GM12878 (cell line): ENCODE measurements around the gene UAP1. TPM values are rescaled to one million over a fixed set of nuclear protein-coding genes. Genes with fewer than 3 reads are reported as not detected.
A peak's percentile ranks its signal among the peaks of the same experiment; 100 is the strongest.

Experiments
- ATAC-seq: fragments of 200-7000 bp; cut with Tn5 transposase; 3 replicates; pipeline ENCODE4 v1.9.1; 2020; ENCODE audit warnings: mild to moderate bottlenecking, moderate library complexity
- BruUV-seq: library from RNA; stranded (reverse); fragments of 400-500 nt; replicated peaks from 2 replicates; lab custom pipeline; 2021; lab: Mats Ljungman, UMichigan
- CTCF ChIA-PET: fragments of 300-600 bp; sonication (Branson Sonifier 250); formaldehyde crosslinking; extraction: SDS; loops from one replicate; lab custom pipeline; 2021; ENCODE audit warnings: inconsistent platforms; lab: Yijun Ruan, JAX
- POLR2A ChIA-PET: fragments of 350-600 bp; formaldehyde crosslinking; extraction: SDS; loops from one replicate; lab custom pipeline; 2021; ENCODE audit warnings: inconsistent platforms; lab: Charles Lee
- RAD21 ChIA-PET: fragments of 300-600 bp; sonication (Branson Sonifier 250); formaldehyde crosslinking; loops from one replicate; lab custom pipeline; 2023; ENCODE audit warnings: antibody characterized with exemption; ENCODE audit not compliant: unreplicated experiment; lab: Charles Lee
- SMC1A ChIA-PET: fragments of 300-600 bp; sonication (Branson Sonifier 250); formaldehyde crosslinking; loops from one replicate; lab custom pipeline; 2023; ENCODE audit not compliant: unreplicated experiment, uncharacterized antibody; lab: Charles Lee
- DNase-seq: peaks from one replicate; pipeline ENCODE4 v3.0.0-alpha.2; 2011; ENCODE audit warnings: low read depth, low spot score
- FAIRE-seq: peaks from 3 replicates; lab custom pipeline; 2011; peaks lifted over from hg19 to GRCh38; lab: Jason Lieb, UNC
- H2AFZ ChIP-seq: 2 replicates; pipeline ENCODE4 v1.6.0; 2011; ENCODE audit warnings: low read depth, low read length, control low read depth; ENCODE audit not compliant: control insufficient read depth
- H3K27ac ChIP-seq: 2 replicates; pipeline ENCODE4 v1.5.1; 2011; ENCODE audit warnings: control low read depth; ENCODE audit not compliant: control insufficient read depth, insufficient read depth
- H3K27me3 ChIP-seq, 2 experiments: replicated peaks in 1 of 2; 2 replicates each; pipeline versions ENCODE4 v1.6.0 to v1.6.1; 2011; ENCODE audit warnings: low read length in 1 of 2; ENCODE audit not compliant: control insufficient read depth in 2 of 2, insufficient read depth in 2 of 2
- H3K36me3 ChIP-seq, 2 experiments: 2 replicates each; pipeline ENCODE4 v1.5.1; 2011; ENCODE audit warnings: low read length in 1 of 2; ENCODE audit not compliant: control insufficient read depth in 2 of 2, insufficient read depth in 2 of 2
- H3K4me1 ChIP-seq: 2 replicates; pipeline ENCODE4 v1.6.1; 2011; ENCODE audit warnings: mild to moderate bottlenecking, low read length, moderate library complexity, mixed read lengths; ENCODE audit not compliant: control insufficient read depth, insufficient read depth
- H3K4me2 ChIP-seq: 2 replicates; pipeline ENCODE4 v1.6.0; 2011; ENCODE audit warnings: control low read depth; ENCODE audit not compliant: control insufficient read depth, insufficient read depth
- H3K4me3 ChIP-seq: fragments of 200-600 bp; sonication (generic); 2 replicates; pipeline ENCODE4 v1.5.1; 2016
- H3K79me2 ChIP-seq: 2 replicates; pipeline ENCODE4 v1.6.0; 2011; ENCODE audit warnings: low read length; ENCODE audit not compliant: control insufficient read depth, insufficient read depth
- H3K9ac ChIP-seq: 2 replicates; pipeline ENCODE4 v1.8.0; 2011; ENCODE audit warnings: low read length, control low read depth, mixed read lengths; ENCODE audit not compliant: control insufficient read depth, insufficient read depth
- H3K9me3 ChIP-seq: replicated peaks from 3 replicates; pipeline ENCODE4 v1.5.1; 2011; ENCODE audit warnings: mild to moderate bottlenecking, low read length; ENCODE audit not compliant: control insufficient read depth, insufficient read depth
- H4K20me1 ChIP-seq: 2 replicates; pipeline ENCODE4 v1.6.0; 2011; ENCODE audit not compliant: control insufficient read depth, insufficient read depth
- BHLHE40 ChIP-seq, 2 experiments: fragments of 450-650 bp in 1 of 2; IDR thresholded peaks; 2 replicates each; pipeline ENCODE4 v1.6.1; 2011 to 2017; ENCODE audit warnings: low read depth in 2 of 2, borderline replicate concordance in 1 of 2, improper control_type of control experiment in 1 of 2, low read length in 1 of 2, mild to moderate bottlenecking in 1 of 2
- EED ChIP-seq: sonication (generic); IDR thresholded peaks from 2 replicates; pipeline ENCODE4 v1.6.1; 2016; ENCODE audit warnings: antibody characterized with exemption, low read depth
- EGR1 ChIP-seq, 2 experiments: IDR thresholded peaks; 1 replicate in 1 of 2; 2 replicates in 1 of 2; pipeline ENCODE4 v1.6.1; 2011 to 2012; ENCODE audit warnings: low read depth in 2 of 2, low read length in 2 of 2, borderline replicate concordance in 1 of 2, mild to moderate bottlenecking in 1 of 2, moderate library complexity in 1 of 2
- ETV6 ChIP-seq, 2 experiments: fragments of 450-650 bp in 1 of 2; IDR thresholded peaks in 1 of 2; conservative IDR thresholded peaks in 1 of 2; 2 replicates each; pipeline ENCODE4 v1.6.1; 2014; ENCODE audit warnings: antibody characterized with exemption in 1 of 2, borderline replicate concordance in 1 of 2, low read depth in 1 of 2, mild to moderate bottlenecking in 1 of 2, moderate library complexity in 1 of 2
- POLR2A ChIP-seq: IDR thresholded peaks from 2 replicates; pipeline ENCODE4 v1.6.1; 2011; ENCODE audit warnings: low read depth, mild to moderate bottlenecking, low read length
- RCOR1 ChIP-seq: conservative IDR thresholded peaks from 2 replicates; pipeline ENCODE4 v1.6.1; 2012; ENCODE audit warnings: low read depth, low read length, improper control_type of control experiment
- RFX5 ChIP-seq: IDR thresholded peaks from 2 replicates; pipeline ENCODE4 v1.6.1; 2011; ENCODE audit warnings: low read depth, low read length, improper control_type of control experiment
- SRF ChIP-seq, 2 experiments: IDR thresholded peaks; 2 replicates each; pipeline ENCODE4 v1.6.1; 2011; ENCODE audit warnings: low read depth in 2 of 2, low read length in 2 of 2, mild to moderate bottlenecking in 1 of 2, moderate library complexity in 1 of 2
- YY1 ChIP-seq: IDR thresholded peaks from 2 replicates; pipeline ENCODE4 v1.6.1; 2011; ENCODE audit warnings: low read depth, mild to moderate bottlenecking, low read length
- ZNF24 ChIP-seq: fragments of 450-650 bp; IDR thresholded peaks from 2 replicates; pipeline ENCODE4 v1.6.1; 2017; ENCODE audit warnings: antibody characterized with exemption, mild to moderate bottlenecking
- WGBS: methylation state at CpG from one replicate; pipeline ENCODE4 v1.1.6; 2016; ENCODE audit warnings: low lambda C conversion rate; ENCODE audit not compliant: insufficient replicate concordance, insufficient coverage; ENCODE audit errors: missing lambda C conversion rate; 5-methylcytosine and 5-hydroxymethylcytosine counted together
- in situ Hi-C: fragments of 300-500 bp; cut with MboI; formaldehyde crosslinking; loops from 9 replicates; pipeline ENCODE4 v1.14.3; 2018; ENCODE audit warnings: mixed read lengths
- intact Hi-C: fragments of 100-400 bp; cut with micrococcal nuclease; formaldehyde crosslinking; loops from one replicate; pipeline ENCODE4 v1.14.2; 2022; ENCODE audit not compliant: unreplicated experiment
- polyA plus RNA-seq, 11 experiments: library from polyadenylated mRNA; depleted of rRNA in 4 of 11; unstranded in 6 of 11; stranded (reverse) in 5 of 11; fragments of >200 nt; fragmentation: Nextera tagmentation in 4 of 11; fragmentation: Illumina TruSeq in 1 of 11; extraction: Ambion mirVana in 4 of 11; extraction: Trizol in 1 of 11; gene quantifications; 1 replicate in 1 of 11; 2 replicates in 10 of 11; pipeline versions ENCODE4 v1.2.1 to v1.2.3, GENCODE V29; 2011 to 2016; ENCODE audit warnings: inconsistent platforms in 2 of 11, missing spikeins in 2 of 11, low read depth in 1 of 11
- total RNA-seq, 4 experiments: library from RNA; depleted of rRNA in 3 of 4; stranded (reverse); fragments of >200 nt in 3 of 4; fragmentation: Illumina TruSeq in 1 of 4; extraction: Trizol in 1 of 4; gene quantifications; 2 replicates each; pipeline versions ENCODE4 v1.2.1 to v1.2.3, GENCODE V29; 2013 to 2021
- TF ChIP-seq, protein P1 (sequence below): fragments of 450-650 bp; formaldehyde crosslinking; IDR thresholded peaks from 2 replicates; pipeline ENCODE4 v1.4.0; 2022; ENCODE audit warnings: mild to moderate bottlenecking, moderate library complexity
- TF ChIP-seq, protein P2 (sequence below): fragments of 150-350 bp; IDR thresholded peaks from 2 replicates; pipeline ENCODE4 v1.6.1; 2016; ENCODE audit warnings: low read depth, low read length

The UAP1 gene
- total and polyA plus RNA-seq, 10 of the 15 experiments (the other 5 are each of a cell fraction or from before 2014, with no cell fraction given) = 19.2 to 43.0 (median 30.7) TPM

DNA sequence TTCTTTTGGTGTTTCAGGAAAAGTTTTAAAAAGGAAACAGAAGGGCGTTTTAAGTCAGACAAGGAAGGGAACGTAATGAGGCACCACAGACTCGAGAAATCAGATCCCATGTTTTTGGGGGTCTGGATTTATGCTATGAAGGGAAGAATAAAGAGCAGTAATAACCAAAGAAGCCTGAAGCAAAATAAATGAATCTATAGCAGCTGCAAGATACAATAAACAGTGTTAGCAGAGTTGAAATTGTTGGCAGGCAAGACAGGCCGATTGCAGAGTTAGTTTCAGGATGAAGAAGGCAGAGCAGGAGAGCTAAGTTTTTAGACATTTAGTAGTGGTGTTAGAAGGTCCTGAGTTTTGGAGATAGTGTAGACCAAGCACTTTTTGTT is 71.2 kb downstream of the UAP1 start (continued):
- peak; percentile 50 to 98 for TF ChIP-seq SRF (IDR thresholded peaks at IDR 0.05; ENCODE audit: low read depth in 2 of 2, low read length in 2 of 2)

DNA sequence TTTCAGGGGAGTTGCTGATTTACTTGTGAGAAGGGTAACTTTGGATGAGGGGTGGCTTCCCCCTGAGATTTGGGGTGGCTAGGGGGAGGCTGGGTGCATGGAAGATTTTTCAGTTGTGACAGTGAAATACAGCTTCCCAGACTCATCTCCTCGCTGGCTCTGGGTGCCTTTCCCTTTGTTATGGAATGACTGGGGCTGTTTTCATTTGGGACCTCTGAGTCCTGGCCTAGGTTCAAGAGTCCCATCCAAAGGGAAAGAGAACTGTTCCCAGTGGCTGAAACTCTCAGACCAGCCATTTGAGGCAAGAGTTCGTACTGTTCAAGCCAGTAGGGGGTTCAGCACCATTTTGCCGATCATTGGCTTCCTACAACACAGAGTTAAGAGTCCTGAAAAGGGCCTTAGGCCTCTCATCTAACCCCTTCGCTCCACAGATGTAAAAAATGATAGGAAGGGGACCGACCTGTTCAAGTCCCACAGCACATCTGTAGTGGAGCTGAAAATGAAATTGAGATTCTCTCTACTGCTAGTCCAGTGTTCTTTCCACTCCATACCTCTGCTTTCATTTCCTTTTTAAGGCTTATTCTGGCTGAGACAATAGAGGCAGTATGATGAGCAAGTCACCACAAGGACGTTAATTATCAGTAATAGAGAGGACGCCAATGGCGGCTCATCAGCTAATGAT is 71.7 kb downstream of the UAP1 start:
- in situ Hi-C loops (no loop called here), intact Hi-C loops (loop anchor here (5.0 kb wide), 1 partner anchor 689 kb away; the partner anchor contains the start of gene NUF2)
- H3K27me3 ChIP-seq = no peaks in the 10 kb centered on the region
- ATAC-seq = peak; percentile 82
- ChIA-PET RAD21 (interaction anchor here (0.7 to 5.3 kb wide), 16 partner anchors 8 to 167 kb away, joined by 3 to 39 read pairs (median 5); no protein-coding TSS in a partner anchor), CTCF (interaction anchor here (0.5 to 9.3 kb wide), 12 partner anchors 10 to 1507 kb away, joined by 3 to 79 read pairs (median 4); no protein-coding TSS in a partner anchor), POLR2A (interaction anchor here (0.9 to 3.3 kb wide), 10 partner anchors 8 to 104 kb away, joined by 3 to 16 read pairs (median 4); no protein-coding TSS in a partner anchor), SMC1A (interaction anchor here (0.6 to 9.1 kb wide), 16 partner anchors 9 to 126 kb away, joined by 3 to 80 read pairs (median 6); no protein-coding TSS in a partner anchor)
- peaks cover 2% of the 10 kb centered on the region; the same call in 1 of the 2 replicates for H3K79me2 ChIP-seq
- peak overlapping the region; percentile 78 for H2AFZ ChIP-seq
- peaks cover 32% of the 10 kb centered on the region for H3K4me1 ChIP-seq
- 29% methylated on average over 8 of the region's 8 CpGs for WGBS
- no peaks in the 10 kb centered on the region for H4K20me1 ChIP-seq
- BruUV-seq = TSS peak; percentile 87
- peak; percentile 64 for DNase-seq
- FAIRE-seq = peak; percentile 57
- peak overlapping the region; percentile 23; the same call in 1 of the 2 replicates for H3K4me3 ChIP-seq
- peak overlapping the region; percentile 58; the same call in 1 of the 2 replicates for H3K9ac ChIP-seq
- H3K4me2 ChIP-seq = peak overlapping the region; percentile 70
- H3K27ac ChIP-seq = peak overlapping the region; percentile 82
- H3K36me3 ChIP-seq = no peaks in the 10 kb centered on the region
- no peaks in the 10 kb centered on the region for H3K9me3 ChIP-seq
- TF ChIP-seq ETV6 (conservative IDR thresholded peaks at IDR 0.05 in 1 of 2, IDR thresholded peaks at IDR 0.05 in 1 of 2; ENCODE audit: borderline replicate concordance in 1 of 2, low read depth in 1 of 2) (no peak), EGR1 (IDR thresholded peaks at IDR 0.05; ENCODE audit: borderline replicate concordance in 1 of 2, low read depth in 2 of 2, low read length in 2 of 2) (no peak), ZNF24 (no peak), EED (no peak; the same call in 1 of the 2 replicates), YY1 (peak; percentile 34; the same call in 1 of the 2 replicates), POLR2A (no peak), BHLHE40 (IDR thresholded peaks at IDR 0.05; ENCODE audit: borderline replicate concordance in 1 of 2, low read depth in 2 of 2, low read length in 1 of 2) (0 out of 4 replicates have a peak, but pooled peaks of 1 of the 2 experiments have one; percentile 6), RCOR1 (0 out of 2 replicates have a peak, but pooled peaks have one; percentile 66), RFX5 (no peak)
- TF ChIP-seq, protein P1, sequence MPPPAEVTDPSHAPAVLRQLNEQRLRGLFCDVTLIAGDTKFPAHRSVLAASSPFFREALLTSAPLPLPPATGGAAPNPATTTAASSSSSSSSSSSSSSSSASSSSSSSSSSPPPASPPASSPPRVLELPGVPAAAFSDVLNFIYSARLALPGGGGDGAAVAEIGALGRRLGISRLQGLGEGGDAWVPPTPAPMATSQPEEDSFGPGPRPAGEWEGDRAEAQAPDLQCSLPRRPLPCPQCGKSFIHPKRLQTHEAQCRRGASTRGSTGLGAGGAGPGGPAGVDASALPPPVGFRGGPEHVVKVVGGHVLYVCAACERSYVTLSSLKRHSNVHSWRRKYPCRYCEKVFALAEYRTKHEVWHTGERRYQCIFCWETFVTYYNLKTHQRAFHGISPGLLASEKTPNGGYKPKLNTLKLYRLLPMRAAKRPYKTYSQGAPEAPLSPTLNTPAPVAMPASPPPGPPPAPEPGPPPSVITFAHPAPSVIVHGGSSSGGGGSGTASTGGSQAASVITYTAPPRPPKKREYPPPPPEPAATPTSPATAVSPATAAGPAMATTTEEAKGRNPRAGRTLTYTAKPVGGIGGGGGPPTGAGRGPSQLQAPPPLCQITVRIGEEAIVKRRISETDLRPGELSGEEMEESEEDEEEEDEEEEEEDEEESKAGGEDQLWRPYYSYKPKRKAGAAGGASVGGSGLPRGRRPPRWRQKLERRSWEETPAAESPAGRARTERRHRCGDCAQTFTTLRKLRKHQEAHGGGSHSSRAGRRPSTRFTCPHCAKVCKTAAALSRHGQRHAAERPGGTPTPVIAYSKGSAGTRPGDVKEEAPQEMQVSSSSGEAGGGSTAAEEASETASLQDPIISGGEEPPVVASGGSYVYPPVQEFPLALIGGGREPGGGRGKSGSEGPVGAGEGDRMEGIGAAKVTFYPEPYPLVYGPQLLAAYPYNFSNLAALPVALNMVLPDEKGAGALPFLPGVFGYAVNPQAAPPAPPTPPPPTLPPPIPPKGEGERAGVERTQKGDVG = no peak
- TF ChIP-seq, protein P2, sequence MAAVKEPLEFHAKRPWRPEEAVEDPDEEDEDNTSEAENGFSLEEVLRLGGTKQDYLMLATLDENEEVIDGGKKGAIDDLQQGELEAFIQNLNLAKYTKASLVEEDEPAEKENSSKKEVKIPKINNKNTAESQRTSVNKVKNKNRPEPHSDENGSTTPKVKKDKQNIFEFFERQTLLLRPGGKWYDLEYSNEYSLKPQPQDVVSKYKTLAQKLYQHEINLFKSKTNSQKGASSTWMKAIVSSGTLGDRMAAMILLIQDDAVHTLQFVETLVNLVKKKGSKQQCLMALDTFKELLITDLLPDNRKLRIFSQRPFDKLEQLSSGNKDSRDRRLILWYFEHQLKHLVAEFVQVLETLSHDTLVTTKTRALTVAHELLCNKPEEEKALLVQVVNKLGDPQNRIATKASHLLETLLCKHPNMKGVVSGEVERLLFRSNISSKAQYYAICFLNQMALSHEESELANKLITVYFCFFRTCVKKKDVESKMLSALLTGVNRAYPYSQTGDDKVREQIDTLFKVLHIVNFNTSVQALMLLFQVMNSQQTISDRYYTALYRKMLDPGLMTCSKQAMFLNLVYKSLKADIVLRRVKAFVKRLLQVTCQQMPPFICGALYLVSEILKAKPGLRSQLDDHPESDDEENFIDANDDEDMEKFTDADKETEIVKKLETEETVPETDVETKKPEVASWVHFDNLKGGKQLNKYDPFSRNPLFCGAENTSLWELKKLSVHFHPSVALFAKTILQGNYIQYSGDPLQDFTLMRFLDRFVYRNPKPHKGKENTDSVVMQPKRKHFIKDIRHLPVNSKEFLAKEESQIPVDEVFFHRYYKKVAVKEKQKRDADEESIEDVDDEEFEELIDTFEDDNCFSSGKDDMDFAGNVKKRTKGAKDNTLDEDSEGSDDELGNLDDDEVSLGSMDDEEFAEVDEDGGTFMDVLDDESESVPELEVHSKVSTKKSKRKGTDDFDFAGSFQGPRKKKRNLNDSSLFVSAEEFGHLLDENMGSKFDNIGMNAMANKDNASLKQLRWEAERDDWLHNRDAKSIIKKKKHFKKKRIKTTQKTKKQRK = no peak
